NK-92 treated with Interleukin-12 subunit alpha and Interleukin-12 subunit beta, amount 100 ng/mL, for 24 hours (cell line): ENCODE measurements around the gene FILIP1L.

Experiments used
- DNase-seq: peaks from one replicate; lab custom pipeline; 2025; lab: John Stamatoyannopoulos, UW

FILIP1L gene

GRCh38 chr3:100125161-100125938, 11.0 kb upstream of the FILIP1L start:
- DNase-seq, result no peak

- DNase-seq, result no peak
Observed at GRCh38 chr3:100124201-100124761, 10.0 kb upstream of the FILIP1L start.

DNA sequence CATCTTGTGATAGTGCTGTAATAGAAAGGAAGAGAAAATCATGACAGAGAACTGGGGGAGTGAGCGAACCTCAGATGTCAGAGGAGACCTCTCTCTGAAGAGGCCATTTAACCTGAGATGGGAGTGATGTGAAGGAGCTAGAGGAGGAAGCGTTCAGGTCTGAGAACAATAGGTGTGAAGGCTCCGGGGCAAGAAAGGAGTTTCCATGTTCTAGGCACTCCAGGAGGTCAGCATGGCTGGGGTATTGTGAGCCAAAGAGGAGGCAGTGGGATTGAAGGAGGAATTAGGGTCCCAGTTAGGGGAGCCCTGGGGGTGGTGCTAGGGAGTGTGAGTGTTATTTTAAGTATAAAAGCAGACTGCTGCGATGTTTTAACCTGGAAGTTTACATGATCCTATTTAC, 8.8 kb upstream of the FILIP1L start:
- no peak for DNase-seq

- no peak for DNase-seq
Observed at GRCh38 chr3:100122321-100122720, 8.0 kb upstream of the FILIP1L start.

GRCh38 chr3:100120693-100121092, 6.4 kb upstream of the FILIP1L start:
- no peak for DNase-seq

DNA sequence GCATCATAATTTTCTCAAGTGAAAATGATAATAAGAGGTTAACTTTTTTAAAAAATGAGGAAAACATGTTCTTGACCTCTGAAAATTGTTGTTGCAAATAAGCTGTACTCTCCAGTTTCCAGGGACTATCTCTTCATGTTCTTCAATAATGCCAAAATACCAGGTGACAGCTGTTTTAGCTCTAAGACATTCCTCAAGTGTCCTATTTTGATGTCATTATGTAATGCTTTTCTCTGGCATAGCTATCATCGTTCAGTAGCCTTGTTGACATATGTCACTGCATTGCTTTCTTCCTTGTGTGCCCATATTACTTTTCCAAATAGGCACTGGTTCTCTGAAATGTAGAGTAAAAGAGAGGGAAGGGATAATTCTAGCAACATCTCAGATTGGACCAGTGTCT, 5.7 kb upstream of the FILIP1L start:
- no peak for DNase-seq

GRCh38 chr3:100117093-100117492, 2.8 kb upstream of the FILIP1L start:
- no peak for DNase-seq

DNA sequence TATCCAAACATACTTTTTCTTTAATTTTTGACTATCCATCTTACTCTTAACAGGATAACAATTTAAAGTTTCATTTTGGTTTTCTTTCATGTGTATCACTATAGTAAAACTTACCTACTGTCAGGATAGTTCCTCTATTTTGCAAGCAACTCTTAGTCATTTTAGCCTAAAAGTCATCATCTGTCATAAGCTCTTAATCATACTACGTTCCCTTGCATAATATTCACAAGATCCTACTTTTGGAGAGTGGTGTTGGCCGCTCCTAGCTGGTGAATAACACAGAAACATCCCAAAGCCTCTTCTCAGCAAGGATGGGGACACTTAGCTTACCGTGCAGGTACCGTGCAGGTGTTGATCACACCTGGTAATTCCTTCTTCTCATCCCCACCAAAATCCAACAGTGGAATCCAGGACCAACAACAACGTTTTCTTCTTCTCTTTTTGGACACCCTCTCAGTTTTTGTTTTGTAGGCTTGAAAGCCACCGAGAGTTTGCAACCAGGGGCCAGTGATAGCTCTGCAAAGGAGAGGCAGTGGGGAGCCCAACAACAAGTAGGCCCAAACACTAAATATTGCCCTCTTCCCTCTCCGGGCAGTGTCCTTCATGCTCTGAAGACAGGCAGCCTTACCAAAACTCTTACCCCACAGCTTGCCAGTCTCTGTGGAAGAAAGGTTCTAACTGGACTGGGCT, 433 bp downstream of the FILIP1L start:
- no peak for DNase-seq

DNA sequence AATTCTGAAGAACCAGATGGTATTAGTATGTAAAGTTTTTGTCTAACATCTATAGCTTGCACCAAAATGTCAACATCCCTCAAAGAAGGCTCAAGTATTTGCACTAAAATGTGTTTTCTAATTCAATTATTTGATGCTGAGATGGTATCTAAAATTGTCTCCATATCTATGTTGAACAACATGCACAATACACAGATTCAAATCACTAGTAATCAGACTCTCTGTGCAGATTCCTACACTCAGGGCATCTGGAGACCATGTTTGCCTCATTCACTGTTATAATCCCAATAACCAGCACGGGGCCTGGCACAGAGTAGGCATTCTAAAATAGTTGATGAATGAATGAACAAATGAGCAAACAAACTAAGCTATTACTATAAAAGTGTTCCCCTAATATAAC, 2.6 kb downstream of the FILIP1L start:
- DNase-seq, result no peak

GRCh38 chr3:100110162-100110561, 4.1 kb downstream of the FILIP1L start:
- DNase-seq, result no peak

DNA sequence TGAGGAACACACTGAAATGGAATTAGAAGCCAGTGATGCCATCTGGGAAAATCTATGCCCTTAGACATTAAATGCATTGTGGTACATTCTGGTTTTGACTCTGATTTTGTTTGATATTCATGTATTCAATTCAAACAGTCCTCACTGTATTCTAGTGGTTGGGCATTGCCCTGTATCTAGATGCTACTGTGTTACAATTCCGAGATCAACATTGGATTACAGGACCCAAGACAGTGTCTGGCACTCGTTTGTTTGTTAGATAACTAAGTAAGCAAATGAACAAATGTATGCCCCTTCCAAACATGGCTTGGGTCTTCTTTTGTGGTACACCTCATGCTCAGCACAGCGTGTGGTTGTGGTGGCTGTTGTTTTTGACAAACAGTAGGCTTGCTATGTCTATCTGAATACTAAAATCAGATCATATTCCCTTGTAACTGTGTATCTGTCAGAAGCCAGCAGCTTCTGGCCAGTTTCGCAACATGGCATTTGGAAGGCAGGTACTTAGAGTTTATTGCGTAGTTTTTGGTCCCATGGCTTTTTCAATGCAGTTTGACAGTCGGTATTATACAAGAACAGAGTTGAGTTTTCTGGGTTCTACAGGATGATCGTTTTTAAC, 5.7 kb downstream of the FILIP1L start:
- no peak for DNase-seq

GRCh38 chr3:100107221-100107814, 7.0 kb downstream of the FILIP1L start:
- no peak for DNase-seq

DNA sequence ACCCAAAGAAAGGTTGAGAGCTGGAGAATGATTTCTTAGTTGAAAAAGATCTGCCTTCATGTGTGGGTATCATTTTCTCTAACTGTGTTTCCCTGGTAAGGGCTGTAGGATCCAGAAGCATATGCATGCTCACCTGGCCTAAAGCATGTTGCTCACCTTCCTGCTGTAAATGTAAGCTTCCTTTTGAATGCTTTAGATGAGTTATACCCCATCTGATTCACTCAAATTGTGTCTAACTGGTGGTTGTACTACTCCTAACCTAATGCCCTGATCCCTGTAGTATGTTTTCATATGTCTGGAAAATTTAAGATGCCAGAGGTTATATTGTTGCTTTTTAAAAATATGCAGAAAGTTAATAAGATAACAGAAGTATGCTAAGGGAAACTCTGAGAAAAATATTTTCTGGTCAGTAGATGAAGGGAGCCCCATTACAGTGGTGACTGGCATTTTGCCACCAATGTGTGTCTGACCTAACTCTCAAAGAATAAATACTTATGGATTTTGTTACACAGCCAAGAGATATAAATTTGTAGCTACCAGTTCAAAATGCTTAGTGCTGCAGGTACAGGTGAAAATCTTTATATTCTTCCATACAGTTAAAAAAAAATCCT, 7.7 kb downstream of the FILIP1L start:
- DNase-seq, result no peak

DNA sequence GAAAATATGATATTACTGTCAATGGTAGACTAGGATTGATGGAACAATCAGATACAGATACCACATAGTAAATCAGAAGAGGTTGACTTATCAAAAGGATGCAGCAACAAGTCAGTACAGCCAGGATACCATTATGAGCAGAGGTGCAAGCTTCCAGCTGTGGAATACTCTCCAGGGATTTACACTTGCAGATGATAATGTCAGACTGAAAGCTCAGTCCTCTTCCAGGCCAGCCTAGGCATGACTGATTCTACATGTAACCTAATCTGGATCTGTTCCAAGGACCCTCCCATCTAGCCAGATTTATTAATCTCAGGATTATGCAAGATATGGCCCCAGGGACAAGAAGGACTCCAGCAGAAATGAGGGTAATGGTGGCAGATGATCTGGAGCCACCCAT, 8.2 kb downstream of the FILIP1L start:
- DNase-seq, result no peak

- no peak for DNase-seq
Observed at GRCh38 chr3:100105501-100105900, 8.8 kb downstream of the FILIP1L start.

GRCh38 chr3:100104817-100105413, 9.4 kb downstream of the FILIP1L start:
- DNase-seq, result no peak

DNA sequence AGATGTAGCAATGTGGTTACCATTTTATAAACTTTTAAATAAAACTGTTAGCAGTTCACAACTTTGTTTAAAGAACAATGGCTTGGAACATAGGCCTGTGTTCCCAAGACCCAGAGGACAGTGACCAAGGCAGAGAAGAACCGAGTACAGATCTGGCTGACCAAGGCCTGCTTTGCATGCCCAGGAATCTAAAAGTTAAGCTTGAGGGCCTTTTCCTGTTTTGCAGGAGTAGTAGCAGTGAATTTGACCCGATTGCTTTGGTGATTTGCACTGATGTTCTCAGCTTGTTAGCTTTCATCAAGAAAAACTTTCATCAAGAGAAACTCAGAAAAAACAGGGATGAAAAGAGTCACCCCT, 9.9 kb downstream of the FILIP1L start:
- no peak for DNase-seq

GRCh38 chr3:100103558-100104441, 10.5 kb downstream of the FILIP1L start:
- DNase-seq, result no peak

DNA sequence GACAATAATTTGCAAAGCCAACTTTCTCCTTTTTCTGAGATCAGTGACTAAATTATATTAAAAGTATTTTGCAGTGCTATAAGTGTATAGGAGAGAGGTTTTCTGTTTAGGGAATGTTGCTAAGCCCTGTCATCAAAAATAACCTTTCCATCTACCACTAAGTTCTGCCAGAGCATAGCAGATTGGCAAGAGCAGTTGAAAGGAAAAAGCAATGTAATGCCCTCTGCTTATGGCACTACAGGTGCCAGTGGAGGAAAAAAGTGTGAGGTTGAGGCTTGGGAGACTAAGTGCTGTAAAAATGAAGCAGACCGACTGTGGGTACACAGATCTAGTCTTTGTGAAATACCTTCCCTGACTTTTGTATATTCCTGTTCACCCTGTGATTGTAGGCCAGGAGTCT, 11.5 kb downstream of the FILIP1L start:
- no peak for DNase-seq

GRCh38 chr3:100100425-100100824, 13.9 kb downstream of the FILIP1L start:
- DNase-seq, result no peak

DNA sequence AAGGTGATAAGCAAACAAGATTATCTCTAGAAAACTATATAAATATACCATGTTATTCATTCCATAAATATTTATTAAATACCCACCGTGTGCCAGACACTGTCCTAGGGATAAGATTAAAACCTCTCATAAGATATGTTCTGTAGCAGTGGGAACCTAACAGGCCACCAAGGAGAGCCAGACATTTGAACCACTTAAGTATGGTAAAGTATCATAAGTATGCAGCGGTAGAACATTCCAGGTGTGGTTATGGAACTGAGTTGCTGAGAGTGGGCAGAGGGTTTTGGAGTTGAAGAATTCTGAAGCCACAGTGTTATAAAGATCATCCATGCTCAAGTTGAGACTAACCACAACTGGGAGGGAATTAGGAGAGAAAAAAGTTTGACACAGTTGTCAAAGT, 14.7 kb downstream of the FILIP1L start:
- no peak for DNase-seq
